CD14-positive monocyte (primary cell): ENCODE measurements around the gene ASF1B. TPM values are rescaled to one million over a fixed set of nuclear protein-coding genes. Genes with fewer than 3 reads are reported as not detected.

Experiments used
- DNase-seq, 3 donors: peaks; one replicate each; pipeline ENCODE4 v3.0.0-alpha.2; 2011 to 2022
- H2AFZ ChIP-seq: 2 replicates; pipeline ENCODE4 v1.6.0; 2012; ENCODE audit warnings: mild to moderate bottlenecking, low read depth, low read length, inconsistent platforms; ENCODE audit not compliant: insufficient read depth, poor library complexity, severe bottlenecking
- H3K27ac ChIP-seq, 2 donors: 1 replicate in 1 of 2; 2 replicates in 1 of 2; pipeline ENCODE4 v1.5.1; 2012 to 2013; ENCODE audit warnings: low read length in 2 of 2, control low read depth in 1 of 2, inconsistent platforms in 1 of 2, low read depth in 1 of 2, mild to moderate bottlenecking in 1 of 2
- H3K27me3 ChIP-seq, 2 donors: one replicate each; pipeline versions ENCODE4 v1.6.0 to v1.6.1; 2011 to 2013; ENCODE audit warnings: low read length in 2 of 2; ENCODE audit not compliant: control insufficient read depth in 2 of 2, insufficient read depth in 2 of 2
- H3K36me3 ChIP-seq, 2 donors: replicated peaks in 1 of 2; 1 replicate in 1 of 2; 2 replicates in 1 of 2; pipeline versions ENCODE4 v1.5.1 to v1.6.1; 2012 to 2013; ENCODE audit warnings: low read length in 2 of 2, control low read depth in 1 of 2, inconsistent platforms in 1 of 2, mild to moderate bottlenecking in 1 of 2; ENCODE audit not compliant: insufficient read depth in 2 of 2, control insufficient read depth in 1 of 2
- H3K4me1 ChIP-seq, 2 donors: 1 replicate in 1 of 2; 2 replicates in 1 of 2; pipeline versions ENCODE4 v1.5.1 to v1.6.1; 2012 to 2013; ENCODE audit warnings: low read length in 2 of 2, control low read depth in 1 of 2, inconsistent platforms in 1 of 2, mild to moderate bottlenecking in 1 of 2, moderate library complexity in 1 of 2; ENCODE audit not compliant: insufficient read depth in 2 of 2, control insufficient read depth in 1 of 2
- H3K4me2 ChIP-seq: replicated peaks from 2 replicates; pipeline ENCODE3; 2012; ENCODE audit warnings: low read length, moderate library complexity, mild to moderate bottlenecking; ENCODE audit not compliant: poor library complexity, severe bottlenecking; ENCODE audit errors: extremely low read depth
- H3K4me3 ChIP-seq, 3 experiments: fragments of 200-600 bp in 1 of 3; sonication (generic) in 1 of 3; replicated peaks in 1 of 3; 1 replicate in 2 of 3; 2 replicates in 1 of 3; pipeline ENCODE4 v1.5.1; 2011 to 2013; ENCODE audit warnings: low read length in 3 of 3, mild to moderate bottlenecking in 3 of 3, control low read depth in 2 of 3, low read depth in 2 of 3, inconsistent platforms in 1 of 3, moderate library complexity in 1 of 3
- H3K79me2 ChIP-seq: 2 replicates; pipeline ENCODE4 v1.6.0; 2012; ENCODE audit warnings: mild to moderate bottlenecking, control low read depth, inconsistent platforms, low read length, moderate library complexity; ENCODE audit not compliant: insufficient read depth
- H3K9ac ChIP-seq: 2 replicates; pipeline ENCODE4 v1.6.0; 2017; ENCODE audit warnings: low read length, mild to moderate bottlenecking; ENCODE audit not compliant: insufficient read depth, poor library complexity, severe bottlenecking
- H3K9me3 ChIP-seq, 2 donors: replicated peaks in 1 of 2; 1 replicate in 1 of 2; 2 replicates in 1 of 2; pipeline versions ENCODE4 v1.5.1 to v1.6.1; 2012 to 2013; ENCODE audit warnings: low read length in 2 of 2, control low read depth in 1 of 2; ENCODE audit not compliant: control insufficient read depth in 1 of 2, insufficient read depth in 1 of 2
- H4K20me1 ChIP-seq: 2 replicates; pipeline ENCODE4 v1.6.0; 2012; ENCODE audit warnings: mild to moderate bottlenecking, low read length, control low read depth, moderate library complexity; ENCODE audit not compliant: insufficient read depth
- H3K27ac Mint-ChIP-seq, 7 donors: one replicate each; pipeline ENCODE4 v1.8.0; 2020; ENCODE audit warnings: mild to moderate bottlenecking in 7 of 7, mixed read lengths in 7 of 7, moderate library complexity in 6 of 7, inconsistent platforms in 2 of 7
- H3K27me3 Mint-ChIP-seq, 3 donors: one replicate each; pipeline ENCODE4 v1.8.0; 2021 to 2022; ENCODE audit warnings: low read depth in 3 of 3, mild to moderate bottlenecking in 3 of 3, mixed read lengths in 3 of 3, moderate library complexity in 3 of 3, inconsistent platforms in 1 of 3
- H3K36me3 Mint-ChIP-seq, 2 donors: one replicate each; pipeline ENCODE4 v1.8.0; 2020; ENCODE audit warnings: mixed read lengths in 2 of 2, inconsistent platforms in 1 of 2, mild to moderate bottlenecking in 1 of 2
- H3K4me1 Mint-ChIP-seq: one replicate; pipeline ENCODE4 v1.8.0; 2020; ENCODE audit warnings: mild to moderate bottlenecking, mixed read lengths
- H3K4me3 Mint-ChIP-seq, 2 donors: one replicate each; pipeline ENCODE4 v1.8.0; 2020; ENCODE audit warnings: mild to moderate bottlenecking in 2 of 2, mixed read lengths in 2 of 2, moderate library complexity in 1 of 2
- H3K9me3 Mint-ChIP-seq, 7 donors: one replicate each; pipeline ENCODE4 v1.8.0; 2020 to 2022; ENCODE audit warnings: mixed read lengths in 7 of 7, mild to moderate bottlenecking in 6 of 7, moderate library complexity in 6 of 7, inconsistent platforms in 2 of 7
- CTCF ChIP-seq: fragments of 200-600 bp; IDR thresholded peaks from one replicate; pipeline ENCODE4 v1.8.0; 2022; ENCODE audit warnings: antibody characterized with exemption, mild to moderate bottlenecking
- WGBS: methylation state at CpG from one replicate; pipeline ENCODE4 v1.1.5; 2013; ENCODE audit warnings: missing lambda C conversion rate; ENCODE audit not compliant: insufficient coverage; 5-methylcytosine and 5-hydroxymethylcytosine counted together
- intact Hi-C, 2 donors: fragments of 100-400 bp; cut with micrococcal nuclease; formaldehyde crosslinking; loops; one replicate each; pipeline versions ENCODE4 v1.15.0 to v1.15.1; 2023
- polyA plus RNA-seq, 3 donors: library from polyadenylated mRNA; depleted of rRNA in 1 of 3; unstranded in 2 of 3; stranded (reverse) in 1 of 3; fragments of 300-500 nt in 2 of 3; fragments of >200 nt in 1 of 3; fragmentation: Illumina TruSeq in 2 of 3; gene quantifications; 1 replicate in 2 of 3; 2 replicates in 1 of 3; pipeline ENCODE4 v1.2.3, GENCODE V29; 2012 to 2021

ASF1B gene
- polyA plus RNA-seq, 3 donors: 6.3 to 13.4 (median 9.2) TPM

- peak within 1 kb of the TSS; percentile 91 to 96 for H3K4me3 Mint-ChIP-seq
- H3K9me3 Mint-ChIP-seq: no peaks in the 10 kb centered on the region
- peaks cover 68% of the 10 kb centered on the region for H3K79me2 ChIP-seq
- H3K27me3 ChIP-seq: no peaks in the 10 kb centered on the region
- peaks cover 0 to 1% (median 0%) of the 10 kb centered on the region in 3 donors for H3K27me3 Mint-ChIP-seq
- no peak for TF ChIP-seq CTCF
- peak within 1 kb of the TSS; percentile 98 to 99 for H3K27ac ChIP-seq
- WGBS: under 1% methylated on average over 67 of the region's 67 CpGs
- peaks cover 63 to 69% of the 10 kb centered on the region in 2 donors for H3K4me1 ChIP-seq
- H3K4me1 Mint-ChIP-seq: peaks cover 65% of the 10 kb centered on the region
- H3K27ac Mint-ChIP-seq: peak within 1 kb of the TSS; percentile 100
- H3K36me3 ChIP-seq: no peaks in the 10 kb centered on the region
- peak within 1 kb of the TSS; percentile 29 for H2AFZ ChIP-seq
- H3K9ac ChIP-seq: peak within 1 kb of the TSS; percentile 95
- H4K20me1 ChIP-seq: peaks cover 42% of the 10 kb centered on the region
- no peaks in the 10 kb centered on the region for H3K9me3 ChIP-seq
- DNase-seq: peak; percentile 96 to 98 (median 98)
- H3K4me2 ChIP-seq: peak within 1 kb of the TSS; percentile 99
- H3K36me3 Mint-ChIP-seq: peaks cover 3 to 22% of the 10 kb centered on the region in 2 donors
- peak within 1 kb of the TSS; percentile 88 to 99 (median 90) for H3K4me3 ChIP-seq
- intact Hi-C loops: loop anchor here (2.0 to 5.0 kb wide), 3 partner anchors 35 to 115 kb away; no protein-coding TSS in a partner anchor
Observed at GRCh38 chr19:14117668-14118164, 18.7 kb downstream of the ASF1B start, which contains the start of gene PRKACA. PRKACA (minus strand) TSS chr19:14117762; CDS start chr19:14117547, 215 bp downstream.

GRCh38 chr19:14116918-14117578 is 19.3 kb downstream of the ASF1B start:
- peaks cover 0 to 17% of the 10 kb centered on the region in 2 donors for H3K36me3 Mint-ChIP-seq
- Histone ChIP-seq H3K4me1 (peaks cover 69 to 76% of the 10 kb centered on the region in 2 donors), H3K9me3 (no peaks in the 10 kb centered on the region), H3K36me3 (no peaks in the 10 kb centered on the region), H3K9ac (peak overlapping the region; percentile 82), H3K4me2 (peak overlapping the region; percentile 99), H3K4me3 (peak overlapping the region; percentile 88 to 99 (median 90)), H3K79me2 (peaks cover 73% of the 10 kb centered on the region), H4K20me1 (peaks cover 49% of the 10 kb centered on the region), H3K27me3 (no peaks in the 10 kb centered on the region), H2AFZ (peak overlapping the region; percentile 29), H3K27ac (peak overlapping the region; percentile 50 to 86)
- H3K4me1 Mint-ChIP-seq: peaks cover 71% of the 10 kb centered on the region
- no peak for TF ChIP-seq CTCF
- peak overlapping the region; percentile 91 to 95 for H3K4me3 Mint-ChIP-seq
- peak overlapping the region; percentile 80 to 97 (median 90) for H3K27ac Mint-ChIP-seq
- DNase-seq: no peak
- no peaks in the 10 kb centered on the region for H3K9me3 Mint-ChIP-seq
- intact Hi-C loops: loop anchor here (2.0 to 5.0 kb wide), 3 partner anchors 35 to 115 kb away; no protein-coding TSS in a partner anchor
- peaks cover 0 to 1% (median 0%) of the 10 kb centered on the region in 3 donors for H3K27me3 Mint-ChIP-seq
- under 1% methylated on average over 33 of the region's 33 CpGs for WGBS
